Left lung (tissue), 10 donors: Measurements from ENCODE around the gene ATF4. TPM values are rescaled to one million over a fixed set of nuclear protein-coding genes. Genes with fewer than 3 reads are reported as not detected.
A peak's percentile ranks its signal among the peaks of the same experiment; 100 is the strongest.

Experiments used
- ATAC-seq: fragments of 200-7000 bp; cut with Tn5 transposase; one replicate; pipeline ENCODE4 v1.9.1; 2020; ENCODE audit warnings: moderate library complexity
- DNase-seq, 4 donors: peaks; one replicate each; pipeline ENCODE4 v3.0.0-alpha.2; 2013 to 2020
- H3K27ac ChIP-seq, 2 donors: fragments of 200-600 bp; sonication (generic) in 1 of 2; one replicate each; pipeline versions ENCODE4 v1.5.0 to v1.8.0; 2020 to 2021
- H3K27me3 ChIP-seq, 2 donors: fragments of 200-600 bp; sonication (generic) in 1 of 2; one replicate each; pipeline versions ENCODE4 v1.5.0 to v1.8.0; 2020 to 2021
- H3K36me3 ChIP-seq, 2 donors: fragments of 200-600 bp; sonication (generic) in 1 of 2; one replicate each; pipeline versions ENCODE4 v1.5.0 to v1.8.0; 2020 to 2021
- H3K4me1 ChIP-seq, 2 donors: fragments of 200-600 bp; one replicate each; pipeline ENCODE4 v1.8.0; 2021
- H3K4me3 ChIP-seq, 2 donors: fragments of 200-600 bp; sonication (generic) in 1 of 2; one replicate each; pipeline versions ENCODE4 v1.5.0 to v1.8.0; 2020 to 2021; ENCODE audit warnings: mild to moderate bottlenecking in 1 of 2
- H3K9me3 ChIP-seq, 2 donors: fragments of 200-600 bp; sonication (generic) in 1 of 2; one replicate each; pipeline versions ENCODE4 v1.5.0 to v1.8.0; 2020 to 2021
- intact Hi-C, 2 donors: fragments of 100-400 bp; cut with DNase I; formaldehyde crosslinking; loops; one replicate each; pipeline versions ENCODE4 v1.11.2 to v1.14.2; 2022
- polyA plus RNA-seq, 6 donors: library from polyadenylated mRNA; unstranded; fragments of 120-200 nt; gene quantifications; one replicate each; pipeline ENCODE4 v1.2.1, GENCODE V29; 2013; ENCODE audit not compliant: insufficient read length in 6 of 6
- total RNA-seq, 2 donors: library from RNA; stranded (reverse); fragmentation: NEBNext Ultra II Directional; extraction: Animal tissue kit (Norgen Biotek cat#: 25700); gene quantifications; one replicate each; pipeline ENCODE4 v1.2.1, GENCODE V29; 2021
- TF ChIP-seq, protein P1 (sequence below), 2 donors: fragments of 200-600 bp; sonication (generic) in 1 of 2; IDR thresholded peaks; one replicate each; pipeline versions ENCODE4 v1.5.0 to v1.8.0; 2021; ENCODE audit warnings: antibody characterized with exemption in 2 of 2
- donor health status: DM: no; HTN: yes; CAD: no.
- donor health status: DM: no; HTN: no; CAD: no.

Gene ATF4
- total and polyA plus RNA-seq, 8 donors = 204 to 349 (median 309) TPM

DNA sequence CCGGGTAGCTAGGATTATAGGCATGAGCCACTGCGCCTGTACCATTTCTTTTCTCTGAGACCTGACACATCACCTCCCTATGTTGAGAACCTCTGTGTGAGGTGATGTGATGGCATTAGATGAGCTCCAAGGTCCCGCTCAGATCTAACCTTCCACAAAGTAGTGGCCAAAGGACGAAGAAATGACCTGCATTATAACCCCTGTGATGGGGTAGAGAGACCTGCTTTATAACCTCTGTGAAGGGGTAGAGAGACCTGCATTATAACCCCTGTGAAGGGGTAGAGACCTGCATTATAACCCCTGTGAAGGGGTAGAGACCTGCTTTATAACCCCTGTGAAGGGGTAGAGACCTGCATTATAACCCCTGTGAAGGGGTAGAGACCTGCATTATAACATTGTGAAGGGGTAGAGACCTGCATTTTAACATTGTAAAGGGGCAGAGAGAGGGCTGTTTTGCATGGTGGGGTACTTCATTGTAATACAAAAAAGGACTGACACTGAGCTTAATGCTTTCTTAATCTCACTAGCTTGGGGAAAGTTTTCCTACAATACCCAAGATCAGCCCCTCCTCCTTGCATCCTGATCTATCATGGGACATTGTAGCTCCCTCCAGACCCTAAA lies 9.7 kb upstream of the ATF4 start:
- DNase-seq (no peak), ATAC-seq (no peak)
- Histone ChIP-seq H3K36me3 (peaks cover 0 to 100% of the 10 kb centered on the region in 2 donors), H3K27me3 (no peaks in the 10 kb centered on the region), H3K9me3 (no peaks in the 10 kb centered on the region), H3K27ac (no peak overlapping the region), H3K4me1 (peaks cover 0 to 10% of the 10 kb centered on the region in 2 donors), H3K4me3 (no peak overlapping the region)
- TF ChIP-seq, protein P1, sequence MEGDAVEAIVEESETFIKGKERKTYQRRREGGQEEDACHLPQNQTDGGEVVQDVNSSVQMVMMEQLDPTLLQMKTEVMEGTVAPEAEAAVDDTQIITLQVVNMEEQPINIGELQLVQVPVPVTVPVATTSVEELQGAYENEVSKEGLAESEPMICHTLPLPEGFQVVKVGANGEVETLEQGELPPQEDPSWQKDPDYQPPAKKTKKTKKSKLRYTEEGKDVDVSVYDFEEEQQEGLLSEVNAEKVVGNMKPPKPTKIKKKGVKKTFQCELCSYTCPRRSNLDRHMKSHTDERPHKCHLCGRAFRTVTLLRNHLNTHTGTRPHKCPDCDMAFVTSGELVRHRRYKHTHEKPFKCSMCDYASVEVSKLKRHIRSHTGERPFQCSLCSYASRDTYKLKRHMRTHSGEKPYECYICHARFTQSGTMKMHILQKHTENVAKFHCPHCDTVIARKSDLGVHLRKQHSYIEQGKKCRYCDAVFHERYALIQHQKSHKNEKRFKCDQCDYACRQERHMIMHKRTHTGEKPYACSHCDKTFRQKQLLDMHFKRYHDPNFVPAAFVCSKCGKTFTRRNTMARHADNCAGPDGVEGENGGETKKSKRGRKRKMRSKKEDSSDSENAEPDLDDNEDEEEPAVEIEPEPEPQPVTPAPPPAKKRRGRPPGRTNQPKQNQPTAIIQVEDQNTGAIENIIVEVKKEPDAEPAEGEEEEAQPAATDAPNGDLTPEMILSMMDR (IDR thresholded peaks at IDR 0.05) = no peak
- intact Hi-C loops = no loop called here

DNA sequence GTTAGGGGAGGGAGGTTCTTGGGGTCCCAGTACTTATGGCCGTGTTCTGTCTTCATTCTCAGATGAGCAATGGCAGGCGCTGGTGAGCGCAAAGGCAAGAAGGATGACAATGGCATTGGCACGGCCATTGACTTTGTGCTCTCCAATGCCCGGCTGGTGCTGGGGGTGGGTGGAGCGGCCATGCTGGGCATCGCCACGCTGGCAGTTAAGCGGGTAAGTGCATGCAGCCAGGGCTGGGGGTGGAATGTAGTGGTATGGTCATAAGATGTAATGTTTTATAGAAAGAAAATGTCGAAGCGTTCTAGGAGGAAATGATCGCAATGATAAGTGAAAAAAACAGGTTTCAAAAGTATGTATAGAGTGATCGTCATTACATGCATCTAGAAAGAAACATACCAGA lies 9.1 kb upstream of the ATF4 start:
- Histone ChIP-seq H3K9me3 (no peaks in the 10 kb centered on the region), H3K27me3 (no peaks in the 10 kb centered on the region), H3K4me3 (no peak overlapping the region), H3K4me1 (peaks cover 0 to 10% of the 10 kb centered on the region in 2 donors), H3K36me3 (peaks cover 0 to 100% of the 10 kb centered on the region in 2 donors), H3K27ac (no peak overlapping the region)
- DNase-seq (peak in 1 of 4 donors; percentile 34), ATAC-seq (no peak)
- intact Hi-C loops = no loop called here
- TF ChIP-seq, protein P1 (IDR thresholded peaks at IDR 0.05) = no peak

DNA sequence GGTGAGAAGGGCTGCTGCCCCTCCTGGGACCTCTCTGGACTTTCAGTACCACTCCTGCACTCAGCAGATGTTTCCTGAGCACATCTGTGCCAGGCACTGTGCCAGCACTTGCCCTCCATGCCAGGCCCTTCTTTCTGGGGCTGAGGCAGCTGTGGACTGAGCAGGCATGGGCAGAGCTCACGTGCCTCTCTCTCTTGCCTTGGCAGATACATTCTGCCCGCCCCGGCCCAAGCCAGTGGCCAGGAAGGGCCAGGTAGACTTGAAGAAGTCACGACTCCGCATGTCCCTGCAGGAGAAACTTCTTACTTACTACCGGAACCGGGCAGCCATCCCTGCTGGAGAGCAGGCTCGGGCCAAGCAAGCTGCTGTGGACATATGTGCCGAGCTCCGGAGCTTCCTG lies 8.3 kb upstream of the ATF4 start:
- intact Hi-C loops = no loop called here
- no peak for ATAC-seq
- no peak overlapping the region for H3K4me3 ChIP-seq

DNA sequence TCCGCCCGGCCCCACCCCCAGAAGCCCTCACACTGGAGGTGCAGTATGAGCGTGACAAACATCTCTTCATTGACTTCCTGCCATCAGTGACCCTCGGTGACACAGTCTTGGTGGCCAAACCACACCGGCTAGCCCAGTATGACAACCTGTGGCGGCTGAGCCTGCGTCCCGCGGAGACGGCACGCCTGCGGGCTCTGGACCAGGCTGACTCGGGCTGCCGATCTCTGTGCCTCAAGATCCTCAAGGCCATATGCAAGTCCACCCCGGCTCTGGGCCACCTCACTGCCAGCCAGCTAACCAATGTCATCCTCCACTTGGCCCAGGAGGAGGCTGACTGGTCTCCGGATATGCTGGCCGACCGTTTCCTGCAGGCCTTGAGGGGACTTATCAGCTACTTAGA lies 6.6 kb upstream of the ATF4 start:
- H3K27me3 ChIP-seq = no peaks in the 10 kb centered on the region
- ATAC-seq = no peak
- H3K4me3 ChIP-seq = no peak overlapping the region
- H3K27ac ChIP-seq = no peak overlapping the region
- TF ChIP-seq, protein P1 (IDR thresholded peaks at IDR 0.05) = no peak
- intact Hi-C loops = no loop called here
- peak in 1 of 4 donors; percentile 61 for DNase-seq
- H3K9me3 ChIP-seq = no peaks in the 10 kb centered on the region
- H3K36me3 ChIP-seq = peaks cover 0 to 81% of the 10 kb centered on the region in 2 donors
- peaks cover 3 to 21% of the 10 kb centered on the region in 2 donors for H3K4me1 ChIP-seq

More for the DNA sequence above, 8.3 kb upstream of the ATF4 start:
- TF ChIP-seq, protein P1 (IDR thresholded peaks at IDR 0.05) = no peak
- no peaks in the 10 kb centered on the region for H3K27me3 ChIP-seq
- H3K36me3 ChIP-seq = peaks cover 0 to 99% of the 10 kb centered on the region in 2 donors
- no peak overlapping the region for H3K27ac ChIP-seq
- DNase-seq = peak in 1 of 4 donors; percentile 57
- H3K9me3 ChIP-seq = no peaks in the 10 kb centered on the region
- H3K4me1 ChIP-seq = peaks cover 0 to 10% of the 10 kb centered on the region in 2 donors

DNA sequence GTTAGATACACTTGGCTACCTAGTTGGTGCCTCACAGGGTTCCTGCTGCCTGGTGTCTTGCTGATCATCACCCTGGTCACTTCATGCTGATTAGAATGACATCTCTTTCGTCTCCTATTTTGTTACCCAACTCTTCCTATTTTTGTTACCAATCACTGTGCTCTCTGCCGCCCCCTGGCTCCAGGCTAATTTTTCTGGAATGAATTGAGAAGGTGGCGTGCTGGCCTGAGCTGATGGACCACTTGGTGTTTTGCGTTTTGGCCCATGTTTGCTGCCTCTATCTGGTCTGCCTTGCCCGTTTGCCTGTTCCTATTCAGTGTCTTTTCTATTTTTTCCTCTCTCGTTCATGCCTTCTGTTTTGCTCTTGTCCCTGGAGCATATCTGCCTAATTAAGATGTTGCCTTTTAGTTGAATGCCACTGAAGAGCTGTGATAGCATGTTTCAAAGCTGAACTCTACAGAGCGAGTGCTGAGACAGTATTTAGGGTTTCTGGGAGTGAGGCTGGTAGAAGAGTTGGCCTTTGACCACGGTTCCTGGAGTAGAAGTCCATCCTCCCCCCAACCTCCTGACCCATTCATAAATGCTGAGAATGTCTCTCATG lies 5.9 kb upstream of the ATF4 start:
- intact Hi-C loops = no loop called here
- Histone ChIP-seq H3K9me3 (no peaks in the 10 kb centered on the region), H3K27me3 (no peaks in the 10 kb centered on the region), H3K36me3 (peaks cover 0 to 75% of the 10 kb centered on the region in 2 donors), H3K4me1 (peaks cover 8 to 28% of the 10 kb centered on the region in 2 donors), H3K27ac (no peak overlapping the region), H3K4me3 (no peak overlapping the region)
- peak; percentile 53 for ATAC-seq
- DNase-seq = peak in 1 of 4 donors; percentile 54
- TF ChIP-seq, protein P1 (IDR thresholded peaks at IDR 0.05) = peak; percentile 53 to 58
